PFSK-1 (cell line): ENCODE results near the gene LEP.

Source experiments
- POLR2AphosphoS5 ChIP-seq: IDR thresholded peaks from 2 replicates; pipeline ENCODE4 v1.6.1; 2012; ENCODE audit warnings: low read depth, mild to moderate bottlenecking, control low read depth, low read length, moderate library complexity
- SIN3A ChIP-seq: IDR thresholded peaks from 2 replicates; pipeline ENCODE4 v1.6.1; 2012; ENCODE audit warnings: mild to moderate bottlenecking, low read length, moderate library complexity, borderline replicate concordance; ENCODE audit not compliant: insufficient read depth
- TAF1 ChIP-seq: IDR thresholded peaks from 2 replicates; pipeline ENCODE4 v1.6.1; 2012; ENCODE audit warnings: low read length, control low read depth, borderline replicate concordance; ENCODE audit not compliant: insufficient read depth
- TF ChIP-seq, protein P1 (sequence below), 2 experiments: IDR thresholded peaks; 2 replicates each; pipeline versions ENCODE4 v1.6.1 to v1.8.0; 2011 to 2012; ENCODE audit warnings: low read depth in 2 of 2, low read length in 2 of 2, control low read depth in 1 of 2, inconsistent platforms in 1 of 2, mild to moderate bottlenecking in 1 of 2, moderate library complexity in 1 of 2; ENCODE audit not compliant: insufficient read depth in 1 of 2

DNA sequence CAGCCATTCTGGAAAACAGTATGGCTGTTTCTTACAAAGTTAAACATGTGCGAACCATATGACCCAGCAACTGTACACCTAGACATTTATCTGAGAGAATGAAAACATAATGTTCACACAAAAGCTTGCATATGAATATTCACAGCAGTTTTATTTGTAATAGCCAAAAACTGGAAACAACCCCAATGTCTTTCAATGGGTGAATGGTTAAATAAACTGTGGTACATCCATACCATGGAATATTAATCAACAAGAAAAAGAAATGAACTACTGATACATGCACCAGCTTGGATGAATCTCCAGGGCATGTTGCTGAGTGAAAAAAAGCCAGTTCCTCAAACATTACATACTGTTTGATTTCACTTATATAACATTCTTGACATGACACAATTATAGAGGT lies 37.3 kb downstream of the LEP start:
- TF ChIP-seq TAF1, result no peak
- TF ChIP-seq POLR2AphosphoS5, result no peak
- TF ChIP-seq, protein P1, sequence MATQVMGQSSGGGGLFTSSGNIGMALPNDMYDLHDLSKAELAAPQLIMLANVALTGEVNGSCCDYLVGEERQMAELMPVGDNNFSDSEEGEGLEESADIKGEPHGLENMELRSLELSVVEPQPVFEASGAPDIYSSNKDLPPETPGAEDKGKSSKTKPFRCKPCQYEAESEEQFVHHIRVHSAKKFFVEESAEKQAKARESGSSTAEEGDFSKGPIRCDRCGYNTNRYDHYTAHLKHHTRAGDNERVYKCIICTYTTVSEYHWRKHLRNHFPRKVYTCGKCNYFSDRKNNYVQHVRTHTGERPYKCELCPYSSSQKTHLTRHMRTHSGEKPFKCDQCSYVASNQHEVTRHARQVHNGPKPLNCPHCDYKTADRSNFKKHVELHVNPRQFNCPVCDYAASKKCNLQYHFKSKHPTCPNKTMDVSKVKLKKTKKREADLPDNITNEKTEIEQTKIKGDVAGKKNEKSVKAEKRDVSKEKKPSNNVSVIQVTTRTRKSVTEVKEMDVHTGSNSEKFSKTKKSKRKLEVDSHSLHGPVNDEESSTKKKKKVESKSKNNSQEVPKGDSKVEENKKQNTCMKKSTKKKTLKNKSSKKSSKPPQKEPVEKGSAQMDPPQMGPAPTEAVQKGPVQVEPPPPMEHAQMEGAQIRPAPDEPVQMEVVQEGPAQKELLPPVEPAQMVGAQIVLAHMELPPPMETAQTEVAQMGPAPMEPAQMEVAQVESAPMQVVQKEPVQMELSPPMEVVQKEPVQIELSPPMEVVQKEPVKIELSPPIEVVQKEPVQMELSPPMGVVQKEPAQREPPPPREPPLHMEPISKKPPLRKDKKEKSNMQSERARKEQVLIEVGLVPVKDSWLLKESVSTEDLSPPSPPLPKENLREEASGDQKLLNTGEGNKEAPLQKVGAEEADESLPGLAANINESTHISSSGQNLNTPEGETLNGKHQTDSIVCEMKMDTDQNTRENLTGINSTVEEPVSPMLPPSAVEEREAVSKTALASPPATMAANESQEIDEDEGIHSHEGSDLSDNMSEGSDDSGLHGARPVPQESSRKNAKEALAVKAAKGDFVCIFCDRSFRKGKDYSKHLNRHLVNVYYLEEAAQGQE (IDR thresholded peaks at IDR 0.05; ENCODE audit: insufficient read depth in 1 of 2, low read depth in 2 of 2, low read length in 2 of 2), result no peak
- TF ChIP-seq SIN3A, result no peak
